Left kidney (tissue), 8 donors: ENCODE results near the gene SLC39A2. TPM values are rescaled to one million over a fixed set of nuclear protein-coding genes. Genes with fewer than 3 reads are reported as not detected.
"Not testable (repeated sequence)": the region's sequence is repeated elsewhere in the genome, so short reads cannot be mapped to it uniquely, and the experiment has no call there.

Source experiments
- DNase-seq: peaks from one replicate; pipeline ENCODE4 v3.0.0-alpha.2; 2013
- long read RNA-seq, 8 donors: transcript quantifications; one replicate each; lab custom pipeline, GENCODE V29; 2026
- polyA plus RNA-seq: library from polyadenylated mRNA; unstranded; fragments of 120-200 nt; gene quantifications from one replicate; pipeline ENCODE4 v1.2.1, GENCODE V29; 2013; ENCODE audit not compliant: insufficient read length

Gene SLC39A2, protein sequence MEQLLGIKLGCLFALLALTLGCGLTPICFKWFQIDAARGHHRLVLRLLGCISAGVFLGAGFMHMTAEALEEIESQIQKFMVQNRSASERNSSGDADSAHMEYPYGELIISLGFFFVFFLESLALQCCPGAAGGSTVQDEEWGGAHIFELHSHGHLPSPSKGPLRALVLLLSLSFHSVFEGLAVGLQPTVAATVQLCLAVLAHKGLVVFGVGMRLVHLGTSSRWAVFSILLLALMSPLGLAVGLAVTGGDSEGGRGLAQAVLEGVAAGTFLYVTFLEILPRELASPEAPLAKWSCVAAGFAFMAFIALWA
- polyA plus RNA-seq = 1.3 TPM
- long read RNA-seq, donor 1, partial matches to known transcripts = 0 of 1 reads
- long read RNA-seq, donor 1, other reads (novel, unspliced or antisense) = 0 of 1 reads
- long read RNA-seq, donor 2 = 0 reads
- long read RNA-seq, donor 3 = 0 reads
- long read RNA-seq, donor 4 = 0 reads
- long read RNA-seq, donor 5, partial matches to known transcripts = 0 of 2 reads
- long read RNA-seq, donor 5, other reads (novel, unspliced or antisense) = 0 of 2 reads
- long read RNA-seq, donor 6 = 0 reads
- long read RNA-seq, donor 7, partial matches to known transcripts = 0 of 1 reads
- long read RNA-seq, donor 7, other reads (novel, unspliced or antisense) = 0 of 1 reads
- long read RNA-seq, donor 8, partial matches to known transcripts = 0 of 1 reads
- long read RNA-seq, donor 8, other reads (novel, unspliced or antisense) = 0 of 1 reads

DNA sequence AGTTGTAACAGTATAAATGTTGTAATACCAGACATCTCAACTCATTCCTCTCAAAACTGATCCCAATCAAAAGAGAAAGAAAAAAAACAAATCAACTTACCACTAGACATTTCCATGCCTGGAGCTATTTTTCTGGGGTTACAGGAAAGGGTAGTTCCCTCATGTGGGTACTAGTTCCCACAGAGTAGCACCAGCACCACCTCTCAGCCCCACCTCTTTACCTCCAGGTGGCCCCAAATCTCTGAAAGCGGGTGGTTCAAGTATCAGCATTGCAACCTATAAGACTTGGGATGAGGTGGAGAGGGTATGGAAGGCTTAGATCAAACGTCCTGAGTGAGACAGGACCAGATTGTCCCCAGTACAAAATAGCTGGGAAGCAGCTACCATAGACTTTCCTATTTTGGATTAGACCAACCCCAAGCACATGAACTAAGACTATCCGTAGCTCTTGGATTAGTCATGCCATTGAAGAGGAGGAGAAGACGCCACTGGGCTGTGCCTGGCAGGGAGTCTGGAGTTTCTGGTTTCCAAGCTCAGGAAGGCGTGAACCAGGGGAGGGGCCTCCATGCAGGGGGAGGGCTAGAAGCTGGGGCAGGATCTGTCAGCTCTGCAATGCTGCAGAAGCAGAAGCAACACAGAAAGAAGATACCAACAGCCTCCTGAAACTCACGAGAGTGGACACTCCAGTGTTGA, at the start of gene SLC39A2:
SLC39A2 (plus strand) TSS at position 620 of the 693 bp plus-strand sequence. CDS start 154 bp downstream, outside the sequence.
- DNase-seq = no peak

DNA sequence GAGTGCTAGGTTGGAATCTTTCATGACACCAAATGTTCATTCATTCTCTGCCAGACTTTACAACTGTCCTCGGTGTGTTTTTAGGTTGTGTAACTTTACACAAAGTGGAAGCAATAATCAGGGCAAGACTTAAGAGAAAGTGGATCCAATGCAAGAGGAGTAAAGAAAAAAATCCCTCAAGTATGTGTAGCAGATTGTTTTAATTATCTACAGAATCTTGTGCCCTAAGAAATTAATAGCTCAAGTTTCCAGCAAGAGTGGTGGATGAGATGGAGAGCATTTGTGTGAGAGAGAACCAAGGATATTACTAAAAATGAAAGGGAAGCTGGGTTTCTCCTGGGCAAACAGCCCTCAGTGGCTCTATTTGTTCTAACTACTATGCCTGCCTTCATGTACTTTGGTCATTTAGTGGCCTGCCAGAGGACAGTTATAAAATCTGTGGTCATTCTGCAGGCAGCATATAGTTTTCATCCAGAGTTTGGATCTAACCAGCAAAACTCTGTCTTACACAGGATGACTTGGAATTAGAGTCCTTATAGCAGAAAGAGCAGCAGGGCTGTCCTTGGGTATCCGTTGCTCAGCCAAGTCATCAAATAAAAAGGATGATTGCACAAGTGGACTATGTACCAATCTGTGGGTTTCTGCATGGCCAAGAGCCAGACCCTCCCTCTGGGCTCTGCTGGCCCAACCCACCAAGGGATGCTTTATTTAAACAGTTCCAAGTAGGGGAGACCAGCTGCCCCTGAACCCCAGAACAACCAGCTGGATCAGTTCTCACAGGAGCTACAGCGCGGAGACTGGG, 44.2 kb upstream of the SLC39A2 start, which contains the start of gene RNASE2:
RNASE2 (plus strand) TSS at position 752 of the 802 bp plus-strand sequence. CDS start 285 bp downstream, outside the sequence.
- DNase-seq = not testable (repeated sequence)

DNA sequence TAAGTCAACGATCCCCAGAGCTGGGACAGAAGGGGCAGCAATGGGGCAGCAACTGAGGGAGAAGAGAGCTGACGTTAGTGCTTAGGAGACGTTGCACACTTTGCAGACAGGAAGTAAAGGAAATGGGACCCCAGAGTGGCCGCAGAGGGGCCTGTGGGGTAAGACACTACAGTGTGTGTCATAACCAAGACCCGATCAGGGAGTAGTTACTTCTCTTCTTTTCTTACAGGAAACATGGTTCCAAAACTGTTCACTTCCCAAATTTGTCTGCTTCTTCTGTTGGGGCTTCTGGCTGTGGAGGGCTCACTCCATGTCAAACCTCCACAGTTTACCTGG, 43.6 kb upstream of the SLC39A2 start:
- DNase-seq = not testable (repeated sequence)

DNA sequence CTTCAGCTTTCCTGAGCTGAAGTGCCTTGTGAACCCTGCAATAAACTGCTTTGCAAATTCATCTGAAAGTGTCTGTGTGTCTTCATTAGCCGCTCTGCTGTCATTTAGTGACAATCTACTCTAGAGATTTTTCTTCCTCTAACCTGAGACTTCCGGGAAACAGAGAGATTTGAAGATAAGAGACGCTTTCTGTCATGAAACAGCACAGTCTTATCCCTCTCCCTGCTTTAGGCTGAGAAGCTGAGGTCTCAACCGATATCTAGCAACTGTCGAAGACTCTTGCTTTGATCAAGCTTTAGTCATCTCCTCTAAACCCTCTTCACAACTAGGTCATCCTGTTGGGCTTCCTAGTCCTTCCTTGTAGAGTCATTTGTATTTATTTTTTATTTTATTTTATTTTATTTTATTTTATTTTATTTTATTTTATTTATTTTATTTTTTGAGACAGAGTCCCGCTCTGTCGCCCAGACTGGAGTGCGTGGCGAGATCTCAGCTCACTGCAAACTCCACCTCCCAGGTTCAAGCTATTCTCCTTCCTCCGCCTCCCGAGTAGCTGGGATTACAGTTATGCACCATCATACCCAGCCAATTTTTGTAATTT, 42.6 kb upstream of the SLC39A2 start:
- no peak for DNase-seq

DNA sequence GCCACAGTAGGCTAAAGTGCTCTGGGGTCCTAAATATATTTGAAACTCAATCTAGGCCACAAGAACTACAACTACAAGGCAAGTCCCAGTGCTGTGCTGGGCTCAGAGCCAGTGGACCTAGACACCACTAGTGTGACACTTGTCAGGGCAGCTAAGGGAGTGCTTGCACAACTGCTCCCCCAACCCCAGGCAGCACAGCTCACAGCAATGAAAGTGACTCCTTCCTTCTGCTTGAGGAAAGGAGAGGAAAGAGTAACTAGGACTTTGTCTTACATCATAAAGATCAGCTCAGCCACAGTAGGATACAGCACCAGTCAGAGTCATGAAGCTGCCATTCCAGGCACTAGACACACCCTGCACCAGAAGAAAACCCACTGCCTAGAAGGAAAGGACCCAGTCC, 40.1 kb upstream of the SLC39A2 start:
- DNase-seq = not testable (repeated sequence)

DNA sequence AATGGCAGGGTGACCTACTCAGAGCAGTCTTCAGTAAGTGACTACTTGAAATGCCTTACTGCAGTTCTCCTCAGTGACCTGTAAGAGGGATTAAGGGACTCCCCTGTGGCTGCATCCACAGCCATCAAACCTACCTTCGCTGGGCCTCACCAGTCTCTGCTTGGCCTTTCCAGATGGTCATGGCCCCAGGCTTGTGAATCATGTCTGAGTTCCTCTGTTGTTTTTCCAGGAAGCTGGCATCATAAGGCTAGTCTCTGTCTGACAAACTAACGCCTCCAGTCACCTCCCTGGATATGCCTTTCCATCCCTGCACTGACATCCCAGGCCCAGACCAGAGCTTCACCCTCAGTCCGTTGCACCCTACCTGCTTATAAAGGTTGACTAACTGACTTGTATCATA, 29.8 kb upstream of the SLC39A2 start:
- DNase-seq = no peak

DNA sequence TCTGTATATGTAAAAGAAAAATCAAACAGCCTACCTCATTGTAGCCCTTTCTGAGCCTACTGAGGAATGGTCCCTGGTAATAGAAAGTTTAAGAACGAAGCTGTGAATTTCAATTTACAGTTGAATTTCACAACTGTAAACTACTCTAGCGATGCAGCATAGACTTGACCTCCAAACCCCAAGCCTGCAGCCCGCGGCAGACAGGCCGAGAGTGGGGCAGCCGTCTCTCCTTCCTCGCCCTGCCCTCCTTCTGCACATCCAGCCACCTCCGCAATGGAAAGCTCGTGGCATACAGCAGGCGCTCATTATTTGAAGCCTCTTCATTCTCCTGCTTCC, 28.5 kb upstream of the SLC39A2 start:
- no peak for DNase-seq

DNA sequence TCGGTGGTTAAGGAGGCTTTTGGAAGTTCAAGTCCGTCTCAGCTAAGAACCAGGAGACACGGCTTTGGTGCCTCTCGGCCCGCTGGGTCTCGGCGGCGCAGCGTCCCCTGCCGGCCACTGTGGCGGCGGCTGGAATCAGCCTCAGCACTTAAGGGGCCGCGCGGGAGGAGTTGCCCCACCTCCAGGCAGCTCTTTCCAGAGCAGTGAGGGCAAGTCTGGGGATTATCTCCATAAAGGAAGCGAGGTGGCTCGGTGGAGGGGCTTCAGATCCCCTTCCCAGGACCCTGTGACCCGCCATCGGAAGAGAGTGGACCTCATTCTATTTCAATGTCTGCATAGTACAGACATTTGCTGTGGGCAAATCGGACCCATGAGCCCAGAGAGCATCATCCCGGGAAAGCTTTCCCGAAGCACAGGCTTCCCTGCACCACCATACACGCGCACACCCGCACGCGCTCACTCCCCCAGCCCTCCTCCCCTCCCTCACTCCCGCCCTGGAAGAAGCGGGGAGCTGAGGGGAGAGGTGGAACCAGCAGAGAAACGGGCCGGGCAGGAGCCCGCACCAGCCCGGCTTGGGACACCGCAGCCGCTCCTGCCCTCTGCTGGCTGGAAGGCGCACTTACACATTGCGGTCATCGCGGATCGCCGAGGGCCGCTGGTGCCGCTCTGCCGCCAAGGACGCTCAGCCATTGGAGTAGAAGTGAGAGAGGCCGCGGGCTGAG, 27.9 kb upstream of the SLC39A2 start:
- DNase-seq = peak; percentile 83

DNA sequence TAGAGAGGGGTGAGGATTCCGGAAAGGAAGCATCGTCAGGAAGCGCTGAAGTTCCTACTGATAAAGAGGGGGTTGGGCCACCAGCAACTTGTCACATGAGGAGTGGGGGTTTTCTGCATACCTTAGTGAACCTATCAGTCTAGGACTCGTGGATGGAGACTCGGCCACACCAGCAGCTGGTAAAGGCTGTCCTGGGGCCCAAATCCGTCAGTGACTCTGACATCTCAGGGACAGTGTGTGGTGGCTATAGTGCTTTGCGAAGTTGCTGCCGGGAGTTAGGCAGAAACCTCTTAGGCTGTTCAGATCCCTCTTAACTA, 27.4 kb upstream of the SLC39A2 start:
- no peak for DNase-seq

DNA sequence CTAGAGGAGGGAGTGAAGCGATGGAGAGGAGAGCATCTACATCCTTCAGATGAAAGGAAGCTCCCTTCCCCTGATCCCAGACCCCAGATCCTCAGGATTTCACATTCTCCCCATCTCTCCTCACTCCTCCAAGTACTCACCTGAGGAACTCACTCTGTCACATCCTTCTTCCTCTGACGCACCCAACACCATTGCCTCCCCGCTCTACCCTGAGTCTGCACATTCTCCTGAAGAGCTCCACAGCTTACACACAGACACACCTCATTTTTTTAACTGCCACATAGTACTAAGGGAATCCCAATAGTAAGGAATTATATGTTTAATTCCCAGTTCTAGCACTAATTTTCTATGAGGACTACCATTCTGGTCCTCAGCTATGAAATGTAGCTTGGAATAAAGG, 25.6 kb upstream of the SLC39A2 start:
- DNase-seq = no peak

DNA sequence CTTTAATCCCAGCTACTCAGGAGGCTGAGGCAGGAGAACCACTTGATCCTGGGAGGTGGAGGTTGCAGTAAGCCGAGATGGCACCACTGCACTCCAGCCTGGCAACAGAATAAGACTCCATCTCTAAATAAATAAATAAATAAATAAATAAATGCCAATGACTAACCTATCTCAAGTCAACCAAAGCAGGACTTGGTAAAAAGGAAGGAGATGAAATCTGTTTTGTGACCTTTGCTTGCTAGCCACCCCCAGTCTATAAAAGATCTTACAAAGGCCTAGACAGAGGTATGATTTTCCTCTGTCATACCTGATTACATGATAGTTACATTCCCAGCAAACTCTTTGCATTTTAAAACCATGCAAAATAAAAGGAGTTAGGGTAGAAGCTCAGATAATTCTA, 22.8 kb upstream of the SLC39A2 start:
- no peak for DNase-seq

DNA sequence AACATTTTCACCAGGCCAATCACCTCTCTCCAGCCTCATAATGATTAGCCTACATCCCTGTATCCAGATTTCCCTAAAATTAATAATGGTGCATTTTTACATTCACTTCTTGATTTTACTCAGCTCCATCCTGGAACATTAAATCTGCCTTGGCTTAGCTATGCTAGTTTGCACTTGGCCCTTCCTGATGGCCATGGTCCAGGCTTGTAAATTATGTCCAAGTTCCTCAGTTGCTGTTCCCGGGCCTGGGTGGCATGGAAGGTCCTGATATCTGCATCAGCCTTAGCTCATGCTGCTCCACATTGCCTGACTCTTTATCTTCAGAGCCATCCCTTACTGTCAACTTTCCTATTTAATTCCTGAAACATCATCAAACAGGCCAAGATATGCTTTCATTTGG, 20.4 kb upstream of the SLC39A2 start:
- DNase-seq = no peak

DNA sequence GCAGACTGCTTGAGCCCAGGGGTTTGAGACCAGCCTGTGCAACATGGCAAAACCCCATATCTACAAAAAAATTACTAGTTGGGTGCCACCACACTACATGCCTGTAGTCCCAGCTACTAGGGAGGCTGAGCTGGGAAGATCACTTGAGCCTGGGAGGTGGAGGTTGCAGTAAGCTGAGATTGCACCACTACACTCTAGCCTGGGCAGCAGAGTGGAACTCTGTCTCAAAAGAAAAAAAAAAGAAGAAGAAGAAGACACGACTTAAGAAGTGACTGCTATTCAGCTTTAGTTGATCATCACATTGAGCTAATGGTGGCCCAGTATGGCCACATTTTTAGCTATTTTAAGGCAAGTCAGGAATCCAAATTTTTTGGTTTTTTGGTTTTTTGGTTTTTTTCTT, 18.2 kb upstream of the SLC39A2 start:
- DNase-seq = no peak

DNA sequence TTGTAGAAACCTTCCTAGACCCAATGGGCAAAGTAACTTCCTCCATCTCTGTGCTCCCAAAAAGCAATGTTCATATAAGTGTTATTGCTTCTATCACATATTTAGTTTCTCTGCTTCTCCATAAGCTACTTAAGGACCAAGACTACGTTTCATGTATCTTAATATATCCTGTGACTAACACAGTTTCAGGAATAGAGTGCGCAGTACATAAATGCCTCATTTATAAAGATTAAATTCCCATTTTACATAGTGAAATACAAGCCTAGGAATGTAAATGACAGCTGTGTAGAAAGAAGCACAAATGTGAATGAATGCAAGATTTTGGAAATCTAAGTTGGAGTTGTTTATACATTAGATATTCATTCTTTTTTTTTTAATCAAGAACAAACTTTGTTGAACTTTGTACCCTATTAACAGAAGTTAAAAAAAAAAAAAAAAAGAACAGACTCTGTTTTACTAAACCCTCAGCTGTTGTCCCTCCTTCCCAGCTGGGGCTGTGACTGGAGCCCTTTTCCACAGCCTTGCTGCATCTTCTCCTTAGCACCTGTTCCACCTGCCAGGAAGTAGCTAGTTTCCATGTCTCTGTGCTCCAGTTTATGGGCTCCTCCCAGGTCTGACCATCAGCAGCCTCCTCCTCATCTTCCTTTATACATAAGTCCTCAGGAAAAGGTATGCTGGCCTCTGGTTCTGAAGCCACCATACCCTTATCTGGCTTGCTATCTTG, 16.3 kb upstream of the SLC39A2 start:
- no peak for DNase-seq

DNA sequence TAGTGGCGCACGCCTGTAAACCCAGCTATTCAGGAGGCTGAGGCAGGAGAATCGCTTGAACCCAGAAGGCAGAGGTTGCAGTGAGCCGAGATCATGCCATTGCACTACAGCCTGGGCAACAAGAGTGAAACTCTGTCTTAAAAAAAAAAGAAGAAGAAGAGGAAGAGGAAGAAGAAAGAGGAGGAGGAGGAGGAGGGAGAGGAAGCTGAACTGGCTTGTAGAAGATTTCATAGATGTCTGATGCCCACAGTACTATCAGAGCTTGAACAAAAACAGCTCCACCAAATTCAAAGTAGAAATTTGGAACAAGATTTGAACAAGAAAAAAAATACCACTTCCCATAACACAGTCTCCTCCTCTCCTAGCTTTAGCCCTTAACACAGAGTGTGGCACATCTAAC, 13.4 kb upstream of the SLC39A2 start:
- DNase-seq = not testable (repeated sequence)

DNA sequence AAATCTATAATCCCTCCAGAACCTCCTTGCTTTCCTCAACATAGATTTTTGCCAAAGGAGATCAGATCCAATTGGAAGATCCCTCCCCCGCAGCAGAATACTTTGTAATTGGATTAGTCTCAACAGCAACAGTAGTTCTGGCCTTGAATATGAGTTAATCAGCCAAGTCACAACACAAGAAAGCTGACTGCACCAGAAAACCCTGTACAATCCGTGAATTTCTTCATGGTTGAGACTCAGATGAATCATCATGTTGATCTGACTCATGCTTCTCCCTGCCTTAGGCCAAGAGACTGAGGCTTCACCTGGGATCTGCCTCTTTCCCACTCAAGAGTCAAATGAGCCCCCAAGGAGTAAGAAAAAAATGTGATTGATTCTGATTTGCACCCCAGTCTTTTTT, 12.3 kb upstream of the SLC39A2 start:
- no peak for DNase-seq

DNA sequence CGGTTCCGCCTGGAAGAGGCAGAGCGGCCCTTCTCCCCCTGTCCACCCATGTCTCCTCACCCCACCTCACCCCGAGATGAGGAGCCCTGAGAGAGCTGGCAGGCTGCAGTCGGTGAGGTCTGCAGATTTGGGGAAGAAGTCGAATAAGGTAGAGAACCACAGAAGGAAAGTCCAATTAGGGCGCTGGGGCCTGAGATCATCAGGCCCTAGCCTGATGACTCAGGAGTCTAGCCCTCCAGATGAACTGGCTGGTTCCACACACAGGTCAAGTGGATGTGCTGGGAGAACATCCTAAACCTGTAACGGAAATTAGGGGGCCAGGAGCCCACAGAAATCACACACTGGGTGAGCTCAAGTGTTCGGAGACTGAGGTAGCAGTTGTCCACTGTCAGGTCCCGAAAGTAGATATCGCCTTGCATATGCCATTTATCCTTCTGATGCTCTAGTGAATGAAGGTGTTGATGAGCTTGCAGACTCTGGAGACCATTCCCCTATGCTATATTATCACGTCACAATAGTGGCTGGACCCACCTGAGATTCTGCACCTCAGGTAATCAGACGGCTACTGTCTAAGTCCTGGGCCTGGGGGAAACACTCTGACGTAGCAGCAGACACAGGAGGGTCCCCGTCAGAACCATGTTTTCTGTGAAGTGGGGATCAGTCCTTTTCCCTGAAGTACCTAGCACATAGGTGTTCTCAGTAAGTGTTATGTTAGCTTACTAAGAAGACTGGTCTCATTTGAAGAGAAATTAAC, 10.2 kb upstream of the SLC39A2 start:
- DNase-seq = no peak

DNA sequence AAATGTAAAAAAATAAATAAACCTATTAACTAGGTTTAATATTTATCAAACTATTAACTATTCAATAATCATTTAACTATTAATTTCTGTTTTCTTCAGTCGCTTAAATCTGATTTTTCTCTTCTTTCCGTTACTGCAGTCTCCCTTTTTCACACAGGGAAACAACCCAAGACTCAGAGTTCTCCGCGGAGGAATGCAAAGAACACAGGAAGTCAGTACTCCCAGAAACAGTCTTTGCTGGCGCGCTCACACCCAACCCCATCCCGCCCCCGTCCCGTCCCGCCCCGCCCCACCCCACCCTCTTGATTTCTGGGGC, 9.7 kb upstream of the SLC39A2 start:
- no peak for DNase-seq

DNA sequence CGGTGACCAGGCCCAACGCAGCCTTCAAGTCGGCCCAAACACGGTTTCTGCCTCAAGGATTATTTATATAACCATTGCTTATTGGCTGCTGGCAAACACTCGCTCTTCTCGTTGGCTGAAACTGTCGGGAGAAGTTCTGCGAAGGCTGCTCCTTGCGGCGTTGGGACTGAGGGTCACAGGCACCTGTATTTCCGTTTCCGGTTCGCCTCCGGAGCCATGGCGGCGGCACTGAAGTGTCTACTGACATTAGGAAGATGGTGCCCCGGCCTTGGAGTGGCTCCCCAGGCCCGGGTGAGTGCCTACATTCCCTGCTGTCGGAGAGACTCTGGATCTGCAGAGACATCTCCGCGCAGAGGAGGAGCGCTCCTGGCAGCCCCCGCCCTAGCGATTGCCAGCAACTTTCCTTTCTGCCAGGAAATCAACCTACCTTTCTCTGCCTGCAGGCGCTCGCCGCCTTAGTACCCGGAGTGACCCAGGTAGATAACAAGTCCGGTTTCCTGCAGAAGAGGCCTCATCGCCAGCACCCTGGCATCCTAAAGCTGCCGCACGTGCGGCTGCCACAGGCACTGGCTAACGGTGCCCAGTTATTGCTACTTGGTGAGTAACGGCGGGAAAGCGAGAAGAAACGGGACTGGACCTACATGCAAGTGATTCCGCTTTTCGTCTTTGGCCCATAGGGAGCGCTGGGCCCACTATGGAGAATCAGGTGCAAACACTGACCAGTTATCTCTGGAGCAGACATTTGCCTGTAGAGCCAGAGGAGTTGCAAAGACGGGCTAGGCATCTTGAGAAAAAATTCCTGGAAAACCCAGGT, 9.1 kb upstream of the SLC39A2 start, which contains the start of gene METTL17:
METTL17 (plus strand) TSS at position 194 of the 814 bp plus-strand sequence; CDS start at position 217, 23 bp downstream.
- DNase-seq = peak; percentile 96
